SH-SY5Y (cell line): ENCODE data around the gene ADGRG3.

Experiments used
- GATA2 ChIP-seq: IDR thresholded peaks from 2 replicates; pipeline ENCODE4 v1.6.1; 2011; ENCODE audit warnings: mild to moderate bottlenecking, low read depth, low read length
- GATA3 ChIP-seq: IDR thresholded peaks from 2 replicates; pipeline ENCODE4 v1.6.1; 2011; ENCODE audit warnings: low read depth, mild to moderate bottlenecking, low read length, moderate library complexity

DNA sequence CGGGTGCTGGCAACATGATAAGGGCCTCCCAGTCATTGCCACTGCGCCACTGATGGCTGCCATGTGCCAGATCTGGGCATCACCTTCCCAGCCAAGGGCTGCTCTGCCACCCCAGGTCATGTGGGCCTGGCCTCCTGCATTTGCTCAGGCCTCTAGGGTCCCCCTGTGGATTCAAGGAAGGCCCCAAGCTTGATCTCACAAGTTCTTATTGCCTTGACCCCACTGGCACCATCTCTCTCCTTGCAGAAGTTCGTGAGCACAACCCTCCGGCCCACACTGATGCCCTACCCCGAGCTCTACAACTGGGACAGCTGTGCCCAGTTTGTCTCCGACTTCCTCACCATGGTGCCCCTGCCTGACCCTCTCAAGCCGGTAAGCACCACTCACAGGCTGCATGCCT, 31.8 kb downstream of the ADGRG3 start:
- TF ChIP-seq GATA3 (no peak), GATA2 (no peak)
